CD4-positive, alpha-beta T cell treated with Interleukin-17A for 1 hour (primary cell): ENCODE results near the gene S100G.
"Not testable (repeated sequence)": the region's sequence is repeated elsewhere in the genome, so short reads cannot be mapped to it uniquely, and the experiment has no call there.

Source experiments
- DNase-seq: peaks from one replicate; pipeline ENCODE4 v3.0.0-alpha.2; 2020

Gene S100G

DNA sequence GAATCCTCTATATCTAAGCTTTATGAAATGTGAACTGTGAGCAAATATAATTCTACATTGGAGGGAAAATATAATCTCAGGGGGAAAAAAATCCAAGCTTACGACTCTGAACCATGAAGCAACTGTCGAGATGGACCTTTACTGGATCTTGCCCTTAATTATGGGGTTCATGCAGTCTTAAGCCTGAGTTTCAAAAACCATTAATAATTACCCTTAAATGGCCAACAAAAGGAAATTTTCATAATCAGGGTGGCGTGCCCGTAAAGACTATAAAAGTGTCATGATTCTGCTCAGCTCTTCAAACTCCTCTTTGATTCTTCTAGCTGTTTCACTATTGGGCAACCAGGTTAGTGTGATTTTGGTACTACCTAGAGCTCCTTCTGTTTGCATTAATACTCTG lies at the start of gene S100G:
Gene S100G, plus strand, starts transcription at position 301 of the 400 bp plus-strand sequence. CDS start 849 bp downstream, outside the sequence.
- no peak for DNase-seq

DNA sequence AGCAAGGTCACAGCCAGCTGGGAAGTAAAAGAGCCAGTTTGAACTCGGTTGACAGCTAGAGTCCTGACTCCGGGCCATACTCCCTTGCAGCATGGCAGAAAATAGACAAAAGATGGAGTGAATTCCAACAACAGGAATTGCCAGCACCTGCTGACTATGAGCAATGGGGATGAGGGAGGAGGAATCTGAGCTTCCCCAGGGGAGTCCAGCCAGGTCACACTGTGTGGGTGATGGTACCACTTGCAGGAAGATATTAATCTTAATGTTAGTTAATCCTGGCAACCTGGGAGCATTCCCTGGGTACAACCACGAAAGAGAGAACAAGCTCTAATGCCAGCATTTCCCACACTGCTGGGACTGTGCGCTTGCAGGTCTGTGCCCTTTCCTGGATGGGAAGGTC lies 48.1 kb upstream of the S100G start:
- DNase-seq = no peak

DNA sequence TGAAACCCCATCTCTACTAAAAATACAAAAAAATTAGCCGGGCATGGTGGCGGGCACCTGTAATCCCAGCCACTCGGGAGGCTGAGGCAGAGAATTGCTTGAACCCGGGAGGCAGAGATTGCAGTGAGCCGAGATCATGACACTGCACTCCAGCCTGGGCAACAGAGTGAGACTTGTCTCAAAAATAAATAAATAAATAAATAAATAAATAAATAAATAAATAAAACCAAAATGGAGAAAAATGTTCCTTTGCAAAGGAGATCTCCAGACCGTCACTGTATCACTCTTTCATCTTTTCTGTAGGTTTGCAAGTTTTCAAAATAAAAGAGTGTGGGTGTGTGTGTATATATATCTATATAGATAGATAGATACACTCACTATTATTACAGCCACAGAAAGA lies 46.7 kb upstream of the S100G start:
- not testable (repeated sequence) for DNase-seq

DNA sequence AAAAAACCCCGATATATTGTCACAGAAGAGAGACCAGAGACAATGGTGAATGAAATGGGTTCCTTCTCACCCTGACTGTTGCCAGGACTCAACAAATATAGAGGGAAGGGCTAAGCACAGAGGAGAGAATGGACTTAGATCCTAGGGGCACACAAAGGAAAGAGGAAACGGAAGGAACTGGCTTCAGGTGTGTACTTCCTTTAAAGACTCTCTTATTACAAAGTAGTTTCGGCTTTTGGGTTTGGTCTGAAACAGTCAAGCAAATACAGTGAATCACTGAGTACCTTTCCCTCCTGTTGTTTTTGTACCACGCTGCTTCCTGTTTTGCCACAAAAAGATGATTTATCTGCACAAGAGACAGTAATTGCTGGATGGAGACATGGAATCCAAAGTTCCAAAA lies 46.1 kb upstream of the S100G start:
- no peak for DNase-seq

DNA sequence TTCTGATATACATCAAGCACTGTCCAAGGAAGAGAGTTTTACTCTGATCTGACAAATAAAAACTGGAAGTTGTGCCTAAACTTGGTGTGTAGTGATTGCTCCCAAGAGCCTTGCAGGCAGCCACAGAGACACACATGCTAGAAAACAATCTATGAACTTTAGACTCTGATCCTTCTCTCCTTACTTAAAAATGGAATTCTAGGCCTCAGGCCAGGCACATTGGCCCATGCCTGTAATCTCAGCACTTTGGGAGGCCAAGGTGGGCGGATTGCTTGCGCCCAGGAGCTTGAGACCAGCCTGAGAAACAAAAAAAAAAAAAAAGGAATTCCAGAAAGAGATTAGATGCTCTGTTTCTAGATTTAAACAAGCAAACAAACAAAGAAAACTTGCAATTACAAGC lies 45.6 kb upstream of the S100G start:
- no peak for DNase-seq

DNA sequence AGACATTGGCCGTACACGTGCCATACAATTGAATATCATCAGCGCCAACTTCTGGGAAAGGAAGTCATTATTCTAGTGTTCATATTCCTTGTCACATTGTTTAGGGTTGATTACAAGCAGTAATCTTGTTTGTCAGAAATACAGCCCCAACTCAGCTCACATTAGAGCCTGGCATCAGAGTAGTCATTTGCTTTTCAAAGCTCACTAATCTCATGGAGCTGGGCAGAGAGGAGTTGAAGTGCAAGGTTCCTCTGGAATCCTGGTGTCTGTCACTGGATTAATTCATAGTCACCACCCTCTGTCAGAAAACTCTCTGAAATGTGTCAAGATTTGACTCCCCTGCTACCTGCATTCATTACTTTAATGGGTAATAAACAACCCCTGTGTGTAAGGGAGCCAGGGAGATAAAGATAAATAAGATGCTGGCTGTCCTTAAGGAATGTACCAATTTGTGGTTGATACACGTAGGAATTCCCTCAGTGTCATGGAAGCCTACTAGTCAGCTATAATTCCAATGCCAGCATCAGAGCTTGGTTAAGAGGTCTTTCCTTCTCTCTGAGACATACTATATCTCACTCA lies 43.7 kb upstream of the S100G start:
- no peak for DNase-seq

- DNase-seq = no peak
Observed at GRCh38 chrX:16610121-16610621, 39.8 kb upstream of the S100G start.

- not testable (repeated sequence) for DNase-seq
Observed at GRCh38 chrX:16610654-16611053, 39.3 kb upstream of the S100G start.

DNA sequence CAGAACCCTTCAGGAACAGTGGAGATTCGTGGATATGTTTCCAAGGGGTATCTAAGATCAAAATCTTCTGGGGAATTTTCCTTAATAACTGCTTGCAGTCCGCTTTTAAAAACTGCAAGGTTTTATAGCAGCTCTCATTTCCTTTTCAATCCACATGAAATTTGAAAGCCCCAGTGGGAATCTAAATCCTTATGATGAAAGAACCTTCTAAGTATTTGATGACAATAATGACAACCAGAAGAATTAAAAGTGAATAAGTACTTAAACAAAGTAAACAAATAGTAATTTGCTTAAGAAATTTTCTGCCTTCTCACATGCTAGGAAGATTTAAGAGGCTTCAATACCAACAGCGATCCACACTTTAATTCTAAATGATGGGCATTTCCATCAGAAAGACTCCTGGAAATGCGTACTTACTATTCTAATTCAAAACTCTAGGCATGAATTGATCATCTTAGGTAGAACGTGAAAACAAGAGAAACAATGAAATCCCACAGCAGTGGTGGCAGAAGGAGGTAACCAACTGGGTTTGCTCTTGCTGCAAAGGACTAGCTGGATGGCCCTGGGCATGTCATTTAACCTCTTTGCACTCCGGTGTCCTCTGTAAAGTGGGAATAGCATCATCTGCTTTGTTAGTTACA lies 37.6 kb upstream of the S100G start:
- DNase-seq = no peak

- no peak for DNase-seq
Observed at GRCh38 chrX:16617382-16617781, 32.6 kb upstream of the S100G start.

GRCh38 chrX:16618422-16618821 lies 31.5 kb upstream of the S100G start:
- no peak for DNase-seq

- DNase-seq = no peak
Observed at GRCh38 chrX:16619024-16619423, 30.9 kb upstream of the S100G start.

GRCh38 chrX:16628511-16628910 lies 21.4 kb upstream of the S100G start:
- DNase-seq = not testable (repeated sequence)

GRCh38 chrX:16628946-16629595 lies 20.9 kb upstream of the S100G start:
- no peak for DNase-seq

GRCh38 chrX:16629909-16630308 lies 20.0 kb upstream of the S100G start:
- DNase-seq = no peak

DNA sequence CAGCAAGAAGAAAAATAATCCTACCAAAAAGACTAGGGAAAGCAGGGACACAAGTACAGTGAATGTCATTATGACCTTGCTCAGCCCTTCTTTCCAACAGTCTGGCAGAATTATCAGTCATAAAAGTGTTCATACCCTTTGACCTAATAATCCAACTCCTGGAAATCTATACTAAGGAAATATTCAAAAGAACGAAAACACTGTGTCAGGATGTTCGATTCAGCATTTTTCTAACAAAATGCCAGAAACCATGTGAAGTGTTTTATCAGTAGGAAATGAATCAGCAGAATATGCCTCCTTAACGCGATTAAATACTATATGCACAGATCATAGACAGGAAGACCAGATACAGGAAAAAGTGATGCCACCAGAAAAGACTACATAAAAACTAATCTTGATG lies 16.2 kb upstream of the S100G start:
- DNase-seq = no peak

GRCh38 chrX:16635040-16635439 lies 14.9 kb upstream of the S100G start:
- no peak for DNase-seq

GRCh38 chrX:16635596-16635995 lies 14.4 kb upstream of the S100G start:
- DNase-seq = no peak

GRCh38 chrX:16638533-16638932 lies 11.4 kb upstream of the S100G start:
- DNase-seq = no peak

- DNase-seq = no peak
Observed at GRCh38 chrX:16639966-16640365, 10.0 kb upstream of the S100G start.

GRCh38 chrX:16640823-16641222 lies 9.1 kb upstream of the S100G start:
- DNase-seq = no peak

- DNase-seq = no peak
Observed at GRCh38 chrX:16643176-16643575, 6.8 kb upstream of the S100G start.

- DNase-seq = no peak
Observed at GRCh38 chrX:16646366-16647138, 3.4 kb upstream of the S100G start.
